ENCODE measurements around the gene NHEJ1. TPM values are rescaled to one million over a fixed set of nuclear protein-coding genes. Genes with fewer than 3 reads are reported as not detected.
"Not testable (repeated sequence)": the region's sequence is repeated elsewhere in the genome, so short reads cannot be mapped to it uniquely, and the experiment has no call there.

Gene NHEJ1
- total RNA-seq, 2 donors from 2014 or later: 15.2 to 16.9 TPM

DNA sequence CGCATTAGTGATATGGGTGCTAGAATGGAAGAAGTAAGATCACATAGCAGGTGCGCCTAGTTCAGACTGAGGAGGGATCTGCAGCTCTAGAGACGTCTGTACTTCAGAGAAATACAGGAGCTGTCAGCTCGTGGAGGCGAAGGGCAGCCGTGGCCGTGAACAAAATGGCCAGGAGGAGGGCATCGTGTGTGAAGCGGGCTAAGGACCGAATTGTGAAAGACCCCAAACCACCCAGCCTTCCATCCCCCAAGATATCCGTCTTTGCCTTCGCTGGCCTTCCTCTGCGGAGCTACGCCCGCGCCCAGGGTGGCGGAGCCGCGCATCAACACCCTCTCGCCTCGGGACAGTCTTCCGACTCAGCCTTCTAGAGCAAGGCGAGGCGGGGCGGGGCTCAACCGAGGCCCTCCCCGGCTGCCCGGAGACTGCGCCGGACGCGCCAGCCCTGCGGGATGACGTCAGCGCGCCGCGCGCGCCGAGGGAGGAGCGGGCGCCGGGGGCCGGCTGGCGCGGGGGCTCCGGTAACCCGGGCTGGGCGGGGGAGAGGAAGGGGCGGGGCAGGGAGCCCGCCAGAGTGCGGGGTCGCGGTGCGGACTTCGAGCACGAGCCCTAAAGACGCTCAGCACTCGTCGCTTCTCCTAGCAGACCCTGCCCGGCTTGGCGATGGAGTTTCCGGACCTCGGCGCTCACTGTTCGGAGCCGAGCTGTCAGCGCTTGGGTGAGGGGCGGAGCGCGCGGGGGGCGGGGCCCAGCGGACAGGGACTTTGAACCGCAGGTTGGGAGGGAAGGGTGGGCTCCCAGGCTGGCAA, 45.9 kb upstream of the NHEJ1 start, which contains the start of gene ZFAND2B:
Gene ZFAND2B, plus strand, starts transcription at position 455 of the 806 bp plus-strand sequence. Its CDS starts 206 bp downstream, at position 661.
- peaks cover 0 to 4% of the 10 kb centered on the region in 2 donors for H3K36me3 ChIP-seq
- WGBS: under 1% methylated on average over 60 of the region's 76 CpGs
- peak; percentile 96 for DNase-seq (ENCODE audit: low spot score)
- H3K27me3 ChIP-seq (replicated peaks; ENCODE audit: insufficient read depth): no peaks in the 10 kb centered on the region
- intact Hi-C loops (cut with DNase I): loop anchor here (1.0 kb wide), 1 partner anchor 46 kb away; the partner anchor contains the start of gene NHEJ1
- TF ChIP-seq POLR2A (IDR thresholded peaks at IDR 0.05) (peak; percentile 100), POLR2AphosphoS5 (IDR thresholded peaks at IDR 0.05) (peak; percentile 100)
- TF ChIP-seq, protein P1, sequence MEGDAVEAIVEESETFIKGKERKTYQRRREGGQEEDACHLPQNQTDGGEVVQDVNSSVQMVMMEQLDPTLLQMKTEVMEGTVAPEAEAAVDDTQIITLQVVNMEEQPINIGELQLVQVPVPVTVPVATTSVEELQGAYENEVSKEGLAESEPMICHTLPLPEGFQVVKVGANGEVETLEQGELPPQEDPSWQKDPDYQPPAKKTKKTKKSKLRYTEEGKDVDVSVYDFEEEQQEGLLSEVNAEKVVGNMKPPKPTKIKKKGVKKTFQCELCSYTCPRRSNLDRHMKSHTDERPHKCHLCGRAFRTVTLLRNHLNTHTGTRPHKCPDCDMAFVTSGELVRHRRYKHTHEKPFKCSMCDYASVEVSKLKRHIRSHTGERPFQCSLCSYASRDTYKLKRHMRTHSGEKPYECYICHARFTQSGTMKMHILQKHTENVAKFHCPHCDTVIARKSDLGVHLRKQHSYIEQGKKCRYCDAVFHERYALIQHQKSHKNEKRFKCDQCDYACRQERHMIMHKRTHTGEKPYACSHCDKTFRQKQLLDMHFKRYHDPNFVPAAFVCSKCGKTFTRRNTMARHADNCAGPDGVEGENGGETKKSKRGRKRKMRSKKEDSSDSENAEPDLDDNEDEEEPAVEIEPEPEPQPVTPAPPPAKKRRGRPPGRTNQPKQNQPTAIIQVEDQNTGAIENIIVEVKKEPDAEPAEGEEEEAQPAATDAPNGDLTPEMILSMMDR (IDR thresholded peaks at IDR 0.05): peak in 2 of 4 experiments; percentile 36 to 57
- peak within 1 kb of the TSS; percentile 98 to 99 for H3K27ac ChIP-seq
- peaks cover 11% of the 10 kb centered on the region for H3K4me1 ChIP-seq (replicated peaks)
- H3K9me3 ChIP-seq: no peaks in the 10 kb centered on the region
- peak within 1 kb of the TSS; percentile 71 to 74 for H3K4me3 ChIP-seq

DNA sequence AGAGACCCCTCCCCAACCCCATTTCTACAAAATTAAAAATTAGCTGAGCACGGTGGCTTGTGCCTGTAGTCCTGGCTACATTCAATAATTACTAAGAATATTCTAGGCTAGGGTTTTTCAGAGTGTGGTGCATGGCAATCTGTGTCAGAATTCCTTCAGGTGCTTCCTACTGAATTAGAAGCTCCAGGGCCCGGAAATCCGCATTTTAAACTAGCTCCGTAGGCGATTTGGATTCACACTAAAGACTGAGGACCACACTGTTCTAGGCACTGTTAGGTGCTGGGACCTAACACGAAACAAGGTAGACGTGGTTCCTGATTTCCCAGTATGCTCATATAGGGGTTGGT, 45.3 kb upstream of the NHEJ1 start:
- WGBS: 10% methylated on average over 7 of the region's 7 CpGs
- Histone ChIP-seq H3K4me3 (peak overlapping the region; percentile 71 to 74), H3K27me3 (replicated peaks; ENCODE audit: insufficient read depth) (no peaks in the 10 kb centered on the region), H3K36me3 (peaks cover 0 to 4% of the 10 kb centered on the region in 2 donors), H3K27ac (peak overlapping the region; percentile 98 to 99), H3K4me1 (replicated peaks) (peaks cover 11% of the 10 kb centered on the region), H3K9me3 (no peaks in the 10 kb centered on the region)
- intact Hi-C loops (cut with DNase I): loop anchor here (1.0 kb wide), 1 partner anchor 46 kb away; the partner anchor contains the start of gene NHEJ1
- no peak for TF ChIP-seq POLR2AphosphoS5 (IDR thresholded peaks at IDR 0.05)
- DNase-seq (ENCODE audit: low spot score): no peak

DNA sequence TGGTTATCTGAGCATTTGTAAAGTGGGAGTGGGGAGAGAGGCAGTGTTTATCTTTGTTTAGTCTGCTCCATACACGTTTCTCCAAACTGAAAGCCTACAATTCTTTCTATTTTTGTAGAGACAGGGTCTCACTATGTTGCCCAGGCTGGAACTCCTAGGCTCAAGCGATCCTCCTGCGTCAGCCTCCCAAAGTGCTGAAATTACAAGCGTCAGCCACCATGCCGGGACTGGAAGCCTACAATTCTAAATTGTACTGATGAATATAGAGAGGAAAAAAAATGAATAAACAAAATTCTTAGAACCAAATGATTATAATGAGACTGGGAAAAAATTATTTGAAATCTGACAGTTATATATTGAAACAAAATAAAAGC, 44.5 kb upstream of the NHEJ1 start:
- no peak overlapping the region for H3K27ac ChIP-seq
- peaks cover 11% of the 10 kb centered on the region for H3K4me1 ChIP-seq (replicated peaks)
- peaks cover 0 to 4% of the 10 kb centered on the region in 2 donors for H3K36me3 ChIP-seq
- no peak for TF ChIP-seq POLR2A (IDR thresholded peaks at IDR 0.05)
- TF ChIP-seq, protein P1 (IDR thresholded peaks at IDR 0.05): no peak
- no peak for TF ChIP-seq POLR2AphosphoS5 (IDR thresholded peaks at IDR 0.05)
- intact Hi-C loops (cut with DNase I): no loop called here
- 85% methylated on average over 5 of the region's 5 CpGs for WGBS
- no peak overlapping the region for H3K4me3 ChIP-seq
- no peak for DNase-seq (ENCODE audit: low spot score)
- H3K9me3 ChIP-seq: no peaks in the 10 kb centered on the region
- H3K27me3 ChIP-seq (replicated peaks; ENCODE audit: insufficient read depth): no peaks in the 10 kb centered on the region

DNA sequence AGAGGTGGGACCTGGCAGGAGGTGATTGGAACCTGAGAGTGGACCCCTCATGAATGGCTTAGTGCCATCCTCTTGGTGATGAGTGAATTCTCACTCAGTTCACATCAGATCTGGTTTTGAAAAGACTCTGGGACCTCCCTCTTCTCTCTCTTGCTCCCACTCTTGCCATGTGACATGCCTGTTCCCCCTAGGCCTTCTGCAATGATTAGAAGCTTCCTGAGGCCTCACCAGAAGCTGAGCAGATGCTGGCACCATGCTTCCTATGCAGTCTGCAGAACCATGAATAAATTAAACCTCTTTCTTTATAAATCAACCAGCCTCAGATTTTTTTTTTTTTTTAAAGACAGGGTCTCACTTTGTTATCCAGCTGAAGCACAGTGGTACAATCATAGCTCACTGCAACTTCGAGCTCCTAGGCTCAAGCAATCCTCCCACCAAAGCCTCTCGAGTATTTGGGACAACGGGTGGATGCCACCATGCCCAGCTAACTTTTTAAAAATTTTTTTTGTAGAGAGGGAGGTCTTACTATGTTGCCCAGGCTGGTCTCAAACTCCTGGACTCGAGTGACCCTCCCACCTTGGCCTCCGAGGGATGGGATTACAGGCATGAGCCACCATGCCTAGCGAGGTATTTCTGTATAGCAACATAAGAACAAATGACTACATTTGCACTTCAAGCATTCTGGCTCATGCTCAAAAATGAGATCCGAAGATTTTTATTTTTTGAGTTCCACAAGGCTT, 44.0 kb upstream of the NHEJ1 start:
- H3K4me1 ChIP-seq (replicated peaks): peaks cover 11% of the 10 kb centered on the region
- intact Hi-C loops (cut with DNase I): no loop called here
- no peak overlapping the region for H3K4me3 ChIP-seq
- H3K9me3 ChIP-seq: no peaks in the 10 kb centered on the region
- peaks cover 0 to 4% of the 10 kb centered on the region in 2 donors for H3K36me3 ChIP-seq
- no peaks in the 10 kb centered on the region for H3K27me3 ChIP-seq (replicated peaks; ENCODE audit: insufficient read depth)
- no peak for DNase-seq (ENCODE audit: low spot score)
- H3K27ac ChIP-seq: no peak overlapping the region
- TF ChIP-seq POLR2A (IDR thresholded peaks at IDR 0.05) (no peak), POLR2AphosphoS5 (IDR thresholded peaks at IDR 0.05) (no peak)
- TF ChIP-seq, protein P1 (IDR thresholded peaks at IDR 0.05): no peak
- WGBS: 89% methylated on average over 7 of the region's 7 CpGs

DNA sequence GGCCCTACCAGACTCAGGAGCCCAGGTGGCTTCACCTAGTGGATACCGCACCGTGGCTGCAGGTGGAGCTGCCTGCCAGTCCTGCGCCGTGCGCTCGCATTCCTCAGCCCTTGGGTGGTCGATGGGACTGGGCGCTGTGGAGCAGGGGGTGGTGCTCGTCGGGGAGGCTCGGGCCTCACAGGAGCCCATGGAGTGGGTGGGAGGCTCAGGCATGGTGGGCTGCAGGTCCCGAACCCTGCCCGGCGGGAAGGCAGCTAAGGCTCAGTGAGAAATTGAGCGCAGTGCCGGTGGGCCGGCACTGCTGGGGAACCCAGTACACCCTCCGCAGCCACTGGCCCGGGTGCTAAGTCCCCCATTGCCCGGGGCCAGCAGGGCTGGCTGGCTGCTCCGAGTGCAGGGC, 40.7 kb upstream of the NHEJ1 start:
- 89% methylated on average over 18 of the region's 21 CpGs for WGBS
- H3K27me3 ChIP-seq (replicated peaks; ENCODE audit: insufficient read depth); H3K36me3 ChIP-seq; H3K4me1 ChIP-seq (replicated peaks); H3K9me3 ChIP-seq; intact Hi-C loops (cut with DNase I); DNase-seq (ENCODE audit: low spot score); H3K27ac ChIP-seq; H3K4me3 ChIP-seq: not testable (repeated sequence)
